ENCODE measurements around the gene PKNOX2. TPM values are rescaled to one million over a fixed set of nuclear protein-coding genes. Genes with fewer than 3 reads are reported as not detected.

PKNOX2 gene
- total and polyA plus RNA-seq, 3 experiments from 2014 or later = not detected

DNA sequence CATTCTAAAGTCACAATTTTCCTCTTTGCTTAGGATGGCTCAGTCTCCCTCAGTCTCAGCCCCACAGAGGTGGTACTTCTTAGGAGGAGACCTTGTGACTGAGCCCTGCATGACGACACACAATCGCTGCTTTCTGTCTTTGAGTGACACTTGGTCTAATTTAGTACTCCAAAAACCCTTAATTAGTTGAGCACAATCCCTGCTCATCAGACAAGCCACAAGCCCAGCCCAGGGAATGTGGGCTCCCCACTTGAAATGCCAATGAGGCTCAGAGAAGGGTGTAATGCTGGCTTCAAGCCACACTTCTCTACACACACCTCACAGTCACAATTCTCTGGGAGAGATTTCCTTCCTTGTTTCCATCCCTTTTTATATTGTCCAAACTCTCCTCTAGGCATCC, 229.7 kb downstream of the PKNOX2 start:
- Histone ChIP-seq H3K4me3 (ENCODE audit: low read length) (no peak overlapping the region), H3K4me1 (ENCODE audit: insufficient read depth, low read length) (no peaks in the 10 kb centered on the region), H3K27me3 (ENCODE audit: insufficient read depth, low read length, poor library complexity, severe bottlenecking) (no peaks in the 10 kb centered on the region), H3K9me3 (ENCODE audit: low read length) (no peaks in the 10 kb centered on the region), H3K27ac (ENCODE audit: low read depth, low read length) (no peak overlapping the region), H3K36me3 (ENCODE audit: insufficient read depth, low read length) (no peaks in the 10 kb centered on the region)
- Mint-ChIP-seq H3K4me3 (no peak overlapping the region), H3K27ac (no peak overlapping the region), H3K36me3 (no peaks in the 10 kb centered on the region), H3K27me3 (peaks cover 11 to 53% of the 10 kb centered on the region in 2 donors), H3K9me3 (no peaks in the 10 kb centered on the region), H3K4me1 (no peaks in the 10 kb centered on the region)
- ChIA-PET CTCF (no interaction called here), POLR2A (no interaction called here)
- no peak for DNase-seq

DNA sequence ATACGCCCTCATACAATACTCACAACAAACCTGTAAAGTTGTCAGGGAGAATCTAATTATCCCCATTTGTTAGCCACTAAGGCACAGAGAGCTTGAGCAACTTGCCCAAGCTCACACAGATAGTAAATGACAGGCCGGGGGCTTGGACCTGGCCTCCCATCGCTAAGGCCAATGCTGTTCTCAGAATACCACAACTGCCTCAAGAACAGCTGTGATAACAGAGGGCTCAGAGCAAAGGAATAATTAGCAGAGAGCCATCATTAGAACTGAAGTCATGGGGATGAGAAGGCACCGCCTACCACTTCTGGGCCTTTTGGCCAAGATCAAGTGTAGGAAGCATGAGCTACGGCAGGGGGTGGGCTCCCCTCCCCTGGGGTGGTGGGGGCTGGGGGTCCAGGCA, 232.9 kb downstream of the PKNOX2 start:
- POLR2A ChIA-PET = no interaction called here
- Mint-ChIP-seq H3K27ac (no peak overlapping the region), H3K4me1 (no peaks in the 10 kb centered on the region), H3K9me3 (no peaks in the 10 kb centered on the region), H3K27me3 (peaks cover 24 to 55% of the 10 kb centered on the region in 2 donors), H3K36me3 (no peaks in the 10 kb centered on the region), H3K4me3 (no peak overlapping the region)
- Histone ChIP-seq H3K4me3 (ENCODE audit: low read length) (no peak overlapping the region), H3K9me3 (ENCODE audit: low read length) (no peaks in the 10 kb centered on the region), H3K4me1 (ENCODE audit: insufficient read depth, low read length) (no peaks in the 10 kb centered on the region), H3K27me3 (ENCODE audit: insufficient read depth, low read length, poor library complexity, severe bottlenecking) (no peaks in the 10 kb centered on the region), H3K27ac (ENCODE audit: low read depth, low read length) (no peak overlapping the region), H3K36me3 (ENCODE audit: insufficient read depth, low read length) (no peaks in the 10 kb centered on the region)
- DNase-seq = no peak
- CTCF ChIA-PET = no interaction called here

DNA sequence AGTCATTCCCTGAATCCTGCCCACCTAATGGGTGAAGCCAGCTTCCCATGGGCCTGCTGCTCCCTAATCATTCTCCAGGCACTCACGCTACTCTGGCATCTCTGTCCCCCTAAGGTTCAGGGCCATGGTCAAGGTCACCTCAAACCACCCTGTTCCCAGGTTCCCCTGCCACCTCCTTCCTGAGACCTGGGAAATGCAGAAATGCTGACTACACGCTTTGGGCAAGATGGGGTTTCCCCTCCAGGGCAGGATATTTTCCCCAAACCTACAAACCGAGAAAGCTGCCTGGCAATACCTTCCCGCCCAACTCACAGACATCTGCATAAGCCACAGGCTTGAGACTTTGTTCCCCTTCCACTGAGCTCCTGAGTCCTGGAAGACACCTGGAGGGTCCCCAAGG, 233.9 kb downstream of the PKNOX2 start:
- CTCF ChIA-PET = no interaction called here
- no peaks in the 10 kb centered on the region for H3K36me3 ChIP-seq (ENCODE audit: insufficient read depth, low read length)
- no peaks in the 10 kb centered on the region for H3K9me3 Mint-ChIP-seq
- POLR2A ChIA-PET = no interaction called here
- H3K27ac Mint-ChIP-seq = no peak overlapping the region
- no peaks in the 10 kb centered on the region for H3K9me3 ChIP-seq (ENCODE audit: low read length)
- no peak overlapping the region for H3K4me3 ChIP-seq (ENCODE audit: low read length)
- no peaks in the 10 kb centered on the region for H3K4me1 Mint-ChIP-seq
- H3K27me3 Mint-ChIP-seq = peaks cover 30 to 54% of the 10 kb centered on the region in 2 donors
- H3K27me3 ChIP-seq (ENCODE audit: insufficient read depth, low read length, poor library complexity, severe bottlenecking) = no peaks in the 10 kb centered on the region
- no peak for DNase-seq
- no peaks in the 10 kb centered on the region for H3K36me3 Mint-ChIP-seq
- no peaks in the 10 kb centered on the region for H3K4me1 ChIP-seq (ENCODE audit: insufficient read depth, low read length)
- H3K4me3 Mint-ChIP-seq = no peak overlapping the region
- no peak overlapping the region for H3K27ac ChIP-seq (ENCODE audit: low read depth, low read length)

DNA sequence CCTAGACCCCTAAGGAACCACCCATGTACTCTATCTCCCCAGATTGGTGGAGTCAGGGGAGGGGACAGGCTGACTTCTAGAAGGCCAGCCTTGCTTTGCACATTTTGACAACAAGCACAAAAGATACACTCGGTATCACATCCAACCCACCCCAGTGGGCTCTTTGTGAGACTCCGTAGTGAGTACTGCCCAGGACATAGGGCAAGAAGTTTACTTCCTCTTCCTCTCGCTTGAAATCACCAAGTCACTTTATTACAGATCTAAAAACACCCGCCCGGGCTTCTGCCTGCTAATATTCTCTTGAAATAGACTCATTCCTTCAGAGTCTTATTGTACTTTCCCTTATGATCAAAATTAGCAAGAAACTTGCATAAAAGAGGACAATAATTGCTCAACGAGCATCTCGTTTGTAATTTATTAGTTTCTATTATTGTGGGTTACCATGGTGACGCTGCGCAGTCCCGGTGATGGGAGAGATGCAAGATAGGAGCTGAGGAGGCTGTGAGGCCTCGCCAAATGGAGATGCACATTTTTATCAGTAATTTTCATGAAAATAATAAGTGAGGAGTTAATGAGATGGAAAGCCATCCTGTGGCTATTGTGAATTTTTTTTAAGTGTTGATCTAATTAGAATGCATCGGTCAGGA, 234.6 kb downstream of the PKNOX2 start:
- Mint-ChIP-seq H3K27ac (no peak overlapping the region), H3K4me3 (no peak overlapping the region), H3K36me3 (no peaks in the 10 kb centered on the region), H3K9me3 (no peaks in the 10 kb centered on the region), H3K27me3 (peaks cover 34 to 58% of the 10 kb centered on the region in 2 donors), H3K4me1 (no peaks in the 10 kb centered on the region)
- POLR2A ChIA-PET = no interaction called here
- Histone ChIP-seq H3K4me3 (ENCODE audit: low read length) (no peak overlapping the region), H3K36me3 (ENCODE audit: insufficient read depth, low read length) (no peaks in the 10 kb centered on the region), H3K4me1 (ENCODE audit: insufficient read depth, low read length) (no peaks in the 10 kb centered on the region), H3K27ac (ENCODE audit: low read depth, low read length) (no peak overlapping the region), H3K27me3 (ENCODE audit: insufficient read depth, low read length, poor library complexity, severe bottlenecking) (no peaks in the 10 kb centered on the region), H3K9me3 (ENCODE audit: low read length) (no peaks in the 10 kb centered on the region)
- no peak for DNase-seq
- CTCF ChIA-PET = no interaction called here

DNA sequence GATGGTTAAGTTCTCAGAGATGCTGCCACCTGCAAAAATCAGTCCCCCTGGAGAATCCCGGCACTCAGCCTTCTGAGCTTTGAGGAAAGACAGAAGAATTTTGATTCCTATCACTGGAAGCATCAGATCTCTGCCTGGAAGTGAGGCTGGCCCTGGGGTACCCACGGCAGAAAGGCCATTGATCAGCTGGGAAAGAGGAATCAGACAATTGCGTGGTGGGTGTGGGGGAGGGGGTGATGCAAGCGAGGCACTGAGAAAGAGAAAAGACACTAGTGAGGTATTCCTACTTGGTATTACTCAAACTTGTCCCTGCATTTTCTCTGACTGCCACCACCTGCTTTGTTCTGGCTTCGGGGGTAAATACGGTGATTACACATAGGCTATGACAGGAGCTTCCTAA, 235.4 kb downstream of the PKNOX2 start:
- H3K4me1 Mint-ChIP-seq = peaks cover 3 to 7% (median 6%) of the 10 kb centered on the region in 3 donors
- Histone ChIP-seq H3K36me3 (ENCODE audit: insufficient read depth, low read length) (no peaks in the 10 kb centered on the region), H3K9me3 (ENCODE audit: low read length) (no peaks in the 10 kb centered on the region), H3K4me3 (ENCODE audit: low read length) (no peak overlapping the region), H3K27me3 (ENCODE audit: insufficient read depth, low read length, poor library complexity, severe bottlenecking) (peaks cover under 1% of the 10 kb centered on the region), H3K27ac (ENCODE audit: low read depth, low read length) (no peak overlapping the region), H3K4me1 (ENCODE audit: insufficient read depth, low read length) (no peaks in the 10 kb centered on the region)
- no peak overlapping the region for H3K27ac Mint-ChIP-seq
- DNase-seq = no peak
- ChIA-PET CTCF (no interaction called here), POLR2A (no interaction called here)
- H3K4me3 Mint-ChIP-seq = no peak overlapping the region
- H3K36me3 Mint-ChIP-seq = no peaks in the 10 kb centered on the region
- no peaks in the 10 kb centered on the region for H3K9me3 Mint-ChIP-seq
- H3K27me3 Mint-ChIP-seq = peaks cover 38 to 62% of the 10 kb centered on the region in 2 donors

DNA sequence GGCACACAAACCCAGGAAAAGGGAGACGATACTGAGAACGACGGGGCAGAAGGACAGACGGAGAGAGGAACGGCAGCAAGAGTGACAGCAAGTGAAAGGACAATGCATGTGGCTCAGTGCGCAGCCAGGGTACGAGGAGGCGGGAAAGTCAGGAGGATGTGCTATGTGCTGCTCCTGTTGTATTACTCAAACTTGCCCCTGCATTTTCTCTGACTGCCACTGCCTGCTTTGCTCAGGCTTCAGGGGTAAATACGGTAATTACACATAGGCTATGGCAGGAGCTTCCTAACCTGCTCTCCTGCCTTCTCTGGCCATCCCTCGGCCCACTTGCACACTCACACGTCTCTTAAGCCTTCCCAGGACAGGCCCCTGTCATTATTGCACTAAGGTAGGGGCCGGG, 236.7 kb downstream of the PKNOX2 start:
- ChIA-PET CTCF (no interaction called here), POLR2A (no interaction called here)
- DNase-seq = no peak
- no peaks in the 10 kb centered on the region for H3K36me3 Mint-ChIP-seq
- no peak overlapping the region for H3K27ac Mint-ChIP-seq
- H3K4me1 ChIP-seq (ENCODE audit: insufficient read depth, low read length) = no peaks in the 10 kb centered on the region
- no peak overlapping the region for H3K4me3 Mint-ChIP-seq
- H3K4me3 ChIP-seq (ENCODE audit: low read length) = no peak overlapping the region
- H3K9me3 Mint-ChIP-seq = no peaks in the 10 kb centered on the region
- H3K9me3 ChIP-seq (ENCODE audit: low read length) = no peaks in the 10 kb centered on the region
- H3K27me3 Mint-ChIP-seq = peaks cover 43 to 70% of the 10 kb centered on the region in 2 donors
- peaks cover 8 to 11% (median 10%) of the 10 kb centered on the region in 3 donors for H3K4me1 Mint-ChIP-seq
- H3K27me3 ChIP-seq (ENCODE audit: insufficient read depth, low read length, poor library complexity, severe bottlenecking) = peaks cover 9% of the 10 kb centered on the region
- no peaks in the 10 kb centered on the region for H3K36me3 ChIP-seq (ENCODE audit: insufficient read depth, low read length)
- no peak overlapping the region for H3K27ac ChIP-seq (ENCODE audit: low read depth, low read length)

DNA sequence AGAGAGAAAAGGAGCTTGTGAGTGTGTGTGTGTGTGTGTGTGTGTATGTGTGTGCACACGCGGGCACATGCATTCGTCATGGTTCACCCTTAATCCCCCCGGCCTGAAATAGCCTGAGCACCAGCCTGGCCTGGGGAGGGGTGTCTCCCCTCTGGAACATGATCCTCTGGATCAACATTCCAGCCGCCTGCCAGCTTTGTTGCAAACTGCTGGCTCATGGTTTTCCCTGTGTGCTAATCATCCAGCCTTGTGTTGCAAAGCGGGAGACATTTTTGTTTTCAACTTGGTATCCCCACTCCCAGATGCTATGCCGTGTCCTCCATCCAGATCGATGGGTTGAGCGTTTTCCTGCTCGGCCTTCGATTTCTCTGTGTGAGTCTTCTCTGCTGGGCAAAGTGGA, 237.2 kb downstream of the PKNOX2 start:
- Histone ChIP-seq H3K27ac (ENCODE audit: low read depth, low read length) (no peak overlapping the region), H3K4me1 (ENCODE audit: insufficient read depth, low read length) (no peaks in the 10 kb centered on the region), H3K4me3 (ENCODE audit: low read length) (no peak overlapping the region), H3K36me3 (ENCODE audit: insufficient read depth, low read length) (no peaks in the 10 kb centered on the region), H3K9me3 (ENCODE audit: low read length) (no peaks in the 10 kb centered on the region), H3K27me3 (ENCODE audit: insufficient read depth, low read length, poor library complexity, severe bottlenecking) (peaks cover 9% of the 10 kb centered on the region)
- Mint-ChIP-seq H3K27me3 (peaks cover 45 to 71% of the 10 kb centered on the region in 2 donors), H3K36me3 (no peaks in the 10 kb centered on the region), H3K27ac (no peak overlapping the region), H3K4me3 (no peak overlapping the region), H3K9me3 (no peaks in the 10 kb centered on the region), H3K4me1 (peaks cover 8 to 11% (median 10%) of the 10 kb centered on the region in 3 donors)
- no peak for DNase-seq
- ChIA-PET CTCF (no interaction called here), POLR2A (no interaction called here)

DNA sequence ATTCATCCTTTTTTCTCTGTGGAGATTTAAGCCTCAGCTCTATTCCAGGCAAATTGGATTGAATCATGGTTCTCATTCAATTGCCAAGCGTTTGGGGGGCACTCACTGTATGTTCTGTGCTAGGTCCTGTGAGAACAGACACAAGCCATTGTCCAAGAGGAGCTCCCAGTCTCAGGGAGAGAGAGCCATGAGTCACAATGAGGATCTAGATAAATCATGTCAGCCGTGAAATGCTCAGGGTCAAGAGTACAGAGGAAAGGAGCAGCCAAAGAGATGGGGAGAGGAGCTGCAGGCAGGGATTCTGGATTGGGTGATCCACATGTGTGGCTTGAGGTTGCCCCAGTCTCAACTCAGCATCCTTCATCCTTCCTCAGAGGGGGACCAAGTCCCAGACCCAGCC, 237.9 kb downstream of the PKNOX2 start:
- Mint-ChIP-seq H3K4me3 (no peak overlapping the region), H3K36me3 (no peaks in the 10 kb centered on the region), H3K9me3 (no peaks in the 10 kb centered on the region), H3K27me3 (peaks cover 43 to 71% of the 10 kb centered on the region in 2 donors), H3K4me1 (peaks cover 8 to 11% (median 10%) of the 10 kb centered on the region in 3 donors), H3K27ac (no peak overlapping the region)
- POLR2A ChIA-PET = no interaction called here
- Histone ChIP-seq H3K9me3 (ENCODE audit: low read length) (no peaks in the 10 kb centered on the region), H3K4me1 (ENCODE audit: insufficient read depth, low read length) (no peaks in the 10 kb centered on the region), H3K27me3 (ENCODE audit: insufficient read depth, low read length, poor library complexity, severe bottlenecking) (peaks cover 9% of the 10 kb centered on the region), H3K27ac (ENCODE audit: low read depth, low read length) (no peak overlapping the region), H3K4me3 (ENCODE audit: low read length) (no peak overlapping the region), H3K36me3 (ENCODE audit: insufficient read depth, low read length) (no peaks in the 10 kb centered on the region)
- DNase-seq = no peak
- CTCF ChIA-PET = no interaction called here
